H9 (cell line): ENCODE data around the gene GSG1L. TPM values are rescaled to one million over a fixed set of nuclear protein-coding genes. Genes with fewer than 3 reads are reported as not detected.

Experiments used
- DNase-seq: peaks from one replicate; pipeline ENCODE4 v3.0.0-alpha.2; 2017
- H2AFZ ChIP-seq: one replicate; pipeline ENCODE4 v1.6.1; 2013; ENCODE audit warnings: mild to moderate bottlenecking, low read length, control low read depth, moderate library complexity
- H2AK5ac ChIP-seq: 2 replicates; pipeline ENCODE4 v1.6.1; 2013; ENCODE audit warnings: low read length, control low read depth, mixed read lengths; ENCODE audit not compliant: insufficient read length
- H2BK120ac ChIP-seq: one replicate; pipeline ENCODE4 v1.6.1; 2013; ENCODE audit warnings: low read depth, mild to moderate bottlenecking, low read length, control low read depth, inconsistent platforms; ENCODE audit not compliant: poor library complexity, severe bottlenecking
- H2BK12ac ChIP-seq: 2 replicates; pipeline ENCODE4 v1.6.1; 2013; ENCODE audit warnings: low read length, control low read depth, mixed read lengths, low read depth; ENCODE audit not compliant: insufficient read length
- H2BK15ac ChIP-seq: 2 replicates; pipeline ENCODE4 v1.6.1; 2013; ENCODE audit warnings: low read depth, low read length, control low read depth
- H2BK20ac ChIP-seq: one replicate; pipeline ENCODE4 v1.6.1; 2013; ENCODE audit warnings: low read depth, mild to moderate bottlenecking, low read length, control low read depth, inconsistent platforms; ENCODE audit not compliant: poor library complexity, severe bottlenecking
- H2BK5ac ChIP-seq: 2 replicates; pipeline ENCODE4 v1.6.1; 2013; ENCODE audit warnings: low read length, control low read depth, mixed read lengths; ENCODE audit not compliant: insufficient read length
- H3K14ac ChIP-seq: 2 replicates; pipeline ENCODE4 v1.6.1; 2013; ENCODE audit warnings: low read length, control low read depth; ENCODE audit not compliant: insufficient read depth
- H3K18ac ChIP-seq: 2 replicates; pipeline ENCODE4 v1.6.1; 2013; ENCODE audit warnings: low read depth, mild to moderate bottlenecking, mixed read lengths, low read length, control low read depth; ENCODE audit not compliant: insufficient read length
- H3K23ac ChIP-seq: 2 replicates; pipeline ENCODE4 v1.6.1; 2013; ENCODE audit warnings: low read length, control low read depth, mixed read lengths, low read depth; ENCODE audit not compliant: insufficient read length
- H3K23me2 ChIP-seq: 2 replicates; pipeline ENCODE4 v1.6.1; 2013; ENCODE audit warnings: low read depth, mild to moderate bottlenecking, mixed read lengths, low read length, control low read depth; ENCODE audit not compliant: insufficient read length, poor library complexity, severe bottlenecking
- H3K27ac ChIP-seq: 2 replicates; pipeline ENCODE4 v1.5.1; 2013; ENCODE audit warnings: low read length, control low read depth, mixed read lengths, low read depth; ENCODE audit not compliant: insufficient read length
- H3K27me3 ChIP-seq: 2 replicates; pipeline ENCODE4 v1.6.1; 2013; ENCODE audit warnings: low read length, control low read depth, inconsistent platforms; ENCODE audit not compliant: insufficient read depth
- H3K4ac ChIP-seq: 2 replicates; pipeline ENCODE4 v1.6.1; 2013; ENCODE audit warnings: low read depth, mild to moderate bottlenecking, control low read depth, inconsistent platforms, low read length, moderate library complexity
- H3K4me1 ChIP-seq: 2 replicates; pipeline ENCODE4 v1.6.1; 2013; ENCODE audit warnings: low read length, control low read depth, inconsistent platforms; ENCODE audit not compliant: insufficient read depth
- H3K4me2 ChIP-seq: 2 replicates; pipeline ENCODE4 v1.6.1; 2013; ENCODE audit warnings: low read length, control low read depth, mixed read lengths; ENCODE audit not compliant: insufficient read length, insufficient read depth
- H3K56ac ChIP-seq: 2 replicates; pipeline ENCODE4 v1.6.1; 2013; ENCODE audit warnings: low read depth, mild to moderate bottlenecking, mixed read lengths, low read length, control low read depth; ENCODE audit not compliant: insufficient read length
- H3K79me1 ChIP-seq: 2 replicates; pipeline ENCODE4 v1.6.1; 2013; ENCODE audit warnings: low read depth, mild to moderate bottlenecking, moderate library complexity, low read length, control low read depth, inconsistent platforms; ENCODE audit not compliant: insufficient read depth, poor library complexity, severe bottlenecking
- H3K79me2 ChIP-seq: 2 replicates; pipeline ENCODE4 v1.6.1; 2013; ENCODE audit warnings: low read length, control low read depth, inconsistent platforms; ENCODE audit not compliant: insufficient read depth
- H3K9ac ChIP-seq: 2 replicates; pipeline ENCODE4 v1.6.1; 2013; ENCODE audit warnings: low read length, control low read depth, mixed read lengths; ENCODE audit not compliant: insufficient read length; ENCODE audit errors: extremely low read depth
- H3K9me3 ChIP-seq: one replicate; pipeline ENCODE4 v1.6.1; 2013; ENCODE audit warnings: low read depth, low read length, inconsistent platforms; ENCODE audit not compliant: control insufficient read depth
- H3T11ph ChIP-seq: one replicate; pipeline ENCODE4 v1.6.1; 2013; ENCODE audit warnings: mild to moderate bottlenecking, low read length, control low read depth, inconsistent platforms
- H4K20me1 ChIP-seq: one replicate; pipeline ENCODE4 v1.6.1; 2013; ENCODE audit not compliant: control insufficient read depth, insufficient read length, insufficient read depth
- H4K5ac ChIP-seq: 2 replicates; pipeline ENCODE4 v1.6.1; 2013; ENCODE audit warnings: low read depth, mild to moderate bottlenecking, mixed read lengths, low read length, control low read depth; ENCODE audit not compliant: insufficient read length
- H4K8ac ChIP-seq: replicated peaks from 2 replicates; pipeline ENCODE4 v1.6.1; 2013; ENCODE audit warnings: low read length, control low read depth, mixed read lengths, low read depth; ENCODE audit not compliant: insufficient read length
- H4K91ac ChIP-seq: 2 replicates; pipeline ENCODE4 v1.6.1; 2013; ENCODE audit warnings: low read depth, mild to moderate bottlenecking, moderate library complexity, mixed read lengths, low read length, control low read depth; ENCODE audit not compliant: insufficient read length
- H3K27ac Mint-ChIP-seq, 3 experiments: 2 replicates in 2 of 3; 3 replicates in 1 of 3; pipeline ENCODE4 v1.8.0; 2020 to 2021; ENCODE audit warnings: mixed read lengths in 3 of 3, mild to moderate bottlenecking in 1 of 3, moderate library complexity in 1 of 3
- H3K27me3 Mint-ChIP-seq: 2 replicates; pipeline ENCODE4 v1.8.0; 2021; ENCODE audit warnings: low read depth, mild to moderate bottlenecking, moderate library complexity, mixed read lengths
- H3K36me3 Mint-ChIP-seq, 3 experiments: 2 replicates in 2 of 3; 3 replicates in 1 of 3; pipeline ENCODE4 v1.8.0; 2020 to 2021; ENCODE audit warnings: low read depth in 3 of 3, mixed read lengths in 3 of 3; ENCODE audit not compliant: insufficient read depth in 1 of 3
- H3K4me1 Mint-ChIP-seq, 2 experiments: 2 replicates each; pipeline ENCODE4 v1.8.0; 2020; ENCODE audit warnings: mixed read lengths in 2 of 2
- H3K4me3 Mint-ChIP-seq, 2 experiments: 2 replicates in 1 of 2; 3 replicates in 1 of 2; pipeline ENCODE4 v1.8.0; 2020 to 2021; ENCODE audit warnings: mild to moderate bottlenecking in 2 of 2, mixed read lengths in 2 of 2, moderate library complexity in 1 of 2
- H3K9me3 Mint-ChIP-seq, 2 experiments: 2 replicates in 1 of 2; 3 replicates in 1 of 2; pipeline ENCODE4 v1.8.0; 2020; ENCODE audit warnings: mild to moderate bottlenecking in 2 of 2, mixed read lengths in 2 of 2, moderate library complexity in 1 of 2
- CTCF ChIP-seq: fragments of 200-600 bp; sonication (generic); conservative IDR thresholded peaks from 3 replicates; pipeline ENCODE4 v1.8.0; 2021; ENCODE audit warnings: antibody characterized with exemption, mild to moderate bottlenecking
- WGBS: extraction: QIAGEN DNeasy Blood & Tissue Kit; methylation state at CpG from one replicate; pipeline ENCODE4 v1.1.7; 2013; ENCODE audit warnings: missing lambda C conversion rate, low lambda C conversion rate, mixed read lengths; ENCODE audit not compliant: insufficient read length; ENCODE audit errors: extremely low coverage; 5-methylcytosine and 5-hydroxymethylcytosine counted together
- total RNA-seq: library from RNA; stranded (reverse); gene quantifications from 2 replicates; pipeline ENCODE4 v1.2.1, GENCODE V29; 2021

Gene GSG1L
- total RNA-seq, 1 experiment from 2014 or later, result 0.35 TPM

- no peak for TF ChIP-seq CTCF
- H3K56ac ChIP-seq, result no peak overlapping the region
- no peak overlapping the region for H3K4me3 Mint-ChIP-seq
Observed at GRCh38 chr16:28019218-28019617, 44.3 kb downstream of the GSG1L start.

More at GRCh38 chr16:28019218-28019617, 44.3 kb downstream of the GSG1L start:
- H2BK12ac ChIP-seq, result no peak overlapping the region
- H3K23ac ChIP-seq, result no peak overlapping the region
- no peaks in the 10 kb centered on the region for H3K23me2 ChIP-seq
- no peak overlapping the region for H3K9ac ChIP-seq
- no peak overlapping the region for H2BK5ac ChIP-seq
- no peaks in the 10 kb centered on the region for H3K79me2 ChIP-seq
- no peak overlapping the region for H2AK5ac ChIP-seq
- no peak overlapping the region for H4K91ac ChIP-seq
- H3K9me3 Mint-ChIP-seq, result no peaks in the 10 kb centered on the region; a peak in 2 of 5 replicates
- no peak overlapping the region for H2BK15ac ChIP-seq
- H3K4me1 ChIP-seq, result no peaks in the 10 kb centered on the region
- no peak overlapping the region for H3K14ac ChIP-seq
- no peak overlapping the region for H3K18ac ChIP-seq
- no peaks in the 10 kb centered on the region for H3K36me3 Mint-ChIP-seq
- no peak overlapping the region for H3K4ac ChIP-seq
- no peak overlapping the region for H3K4me2 ChIP-seq
- WGBS, result no CpG with 5 or more reads among the region's 5 CpGs
- H2BK120ac ChIP-seq, result no peak overlapping the region
- no peak overlapping the region for H3K27ac Mint-ChIP-seq
- no peaks in the 10 kb centered on the region for H3K4me1 Mint-ChIP-seq
- no peaks in the 10 kb centered on the region for H3K27me3 ChIP-seq
- no peaks in the 10 kb centered on the region for H3K9me3 ChIP-seq
- H3K79me1 ChIP-seq, result no peaks in the 10 kb centered on the region
- no peak overlapping the region for H3T11ph ChIP-seq
- H4K20me1 ChIP-seq, result no peaks in the 10 kb centered on the region
- no peak overlapping the region for H3K27ac ChIP-seq
- no peak overlapping the region for H2BK20ac ChIP-seq
- no peak overlapping the region for H4K8ac ChIP-seq
- peaks cover 6% of the 10 kb centered on the region for H3K27me3 Mint-ChIP-seq
- H2AFZ ChIP-seq, result no peak overlapping the region
- DNase-seq, result no peak
- H4K5ac ChIP-seq, result no peak overlapping the region
